K562 (cell line): ENCODE results near the gene KDM2B. TPM values are rescaled to one million over a fixed set of nuclear protein-coding genes. Genes with fewer than 3 reads are reported as not detected.

ENCODE experiments used
- DPF2 ChIP-seq: fragments of 450-650 bp; IDR thresholded peaks from 2 replicates; pipeline ENCODE4 v1.6.1; 2016
- EWSR1 ChIP-seq: fragments of 450-650 bp; IDR thresholded peaks from 2 replicates; pipeline ENCODE4 v1.6.1; 2018; ENCODE audit warnings: borderline replicate concordance, mild to moderate bottlenecking, low read depth, moderate library complexity; ENCODE audit not compliant: partially characterized antibody
- GATA2 ChIP-seq: sonication (generic); formaldehyde crosslinking; IDR thresholded peaks from 2 replicates; pipeline ENCODE4 v1.4.0; 2020; ENCODE audit warnings: mild to moderate bottlenecking, missing genetic modification reagents
- RCOR1 ChIP-seq, 2 experiments: IDR thresholded peaks; 2 replicates each; pipeline ENCODE4 v1.6.1; 2012; ENCODE audit warnings: low read depth in 2 of 2, low read length in 2 of 2, borderline replicate concordance in 1 of 2, improper control_type of control experiment in 1 of 2
- SETDB1 ChIP-seq: IDR thresholded peaks from one replicate; pipeline ENCODE4 v1.6.1; 2012; ENCODE audit warnings: low read length, control low read depth, inconsistent platforms
- TRIM28 ChIP-seq: fragments of 450-650 bp; IDR thresholded peaks from 2 replicates; pipeline ENCODE4 v1.6.1; 2017
- U2AF2 ChIP-seq: fragments of 200-400 bp; formaldehyde crosslinking; optimal IDR thresholded peaks from 2 replicates; pipeline ENCODE3; 2017; ENCODE audit warnings: low read depth, mild to moderate bottlenecking, low read length
- XRCC4 ChIP-seq: IDR thresholded peaks from one replicate; pipeline ENCODE4 v1.6.1; 2011; ENCODE audit not compliant: insufficient read depth, insufficient read length; ENCODE audit errors: extremely low read depth
- ZBTB40 ChIP-seq, 2 experiments: fragments of 450-650 bp in 1 of 2; sonication (generic) in 1 of 2; formaldehyde crosslinking in 1 of 2; IDR thresholded peaks; 2 replicates each; pipeline versions ENCODE4 v1.7.1 to v1.9.0; 2016 to 2022; ENCODE audit warnings: inconsistent platforms in 1 of 2, mild to moderate bottlenecking in 1 of 2, missing genetic modification reagents in 1 of 2
- polyA plus RNA-seq, 8 experiments: library from polyadenylated mRNA; depleted of rRNA in 4 of 8; stranded (reverse) in 5 of 8; unstranded in 3 of 8; fragments of >200 nt; fragmentation: Nextera tagmentation in 2 of 8; fragmentation: Illumina TruSeq in 1 of 8; extraction: Ambion mirVana in 2 of 8; extraction: Trizol in 1 of 8; gene quantifications; 2 replicates each; pipeline versions ENCODE4 v1.2.1 to v1.2.3, GENCODE V29; 2011 to 2014; ENCODE audit warnings: inconsistent platforms in 1 of 8, missing spikeins in 1 of 8
- total RNA-seq, 7 experiments: library from RNA; depleted of rRNA in 6 of 7; stranded (reverse); fragments of >200 nt in 6 of 7; fragmentation: Illumina TruSeq in 2 of 7; extraction: Trizol in 2 of 7; gene quantifications; 2 replicates each; pipeline versions ENCODE4 v1.2.1 to v1.2.3, GENCODE V29; 2011 to 2021; ENCODE audit warnings: low replicate concordance in 1 of 7

Gene KDM2B
- total and polyA plus RNA-seq, 9 of the 15 experiments (the other 6 are each of a cell fraction or from before 2014, with no cell fraction given) = 7.4 to 50.5 (median 22.5) TPM

GRCh38 chr12:121579981-121580868 lies 598 bp downstream of the KDM2B start (continued):
- TF ChIP-seq ZBTB40 (IDR thresholded peaks at IDR 0.05) = 0 out of 2 replicates have a peak, but pooled peaks have one; percentile 55
- TF ChIP-seq ZBTB40 (CRISPR knock-in tag; IDR thresholded peaks at IDR 0.05) = no peak
- peak in 1 of 2 experiments; percentile 5; a peak in 1 of 4 replicates for TF ChIP-seq RCOR1 (IDR thresholded peaks at IDR 0.05; ENCODE audit: borderline replicate concordance in 1 of 2, low read depth in 2 of 2, low read length in 2 of 2)
- no peak for TF ChIP-seq EWSR1
- TF ChIP-seq GATA2 = no peak
- no peak for TF ChIP-seq SETDB1
- TF ChIP-seq XRCC4 = no peak
- TF ChIP-seq DPF2 = no peak
- TF ChIP-seq U2AF2 = no peak
- TF ChIP-seq TRIM28 = no peak
